Nephron progenitor cell (in vitro differentiated cells): ENCODE results near the gene FAM151B.

Experiments
- DNase-seq: peaks from one replicate; pipeline ENCODE4 v3.0.0; 2021
- H3K27ac Mint-ChIP-seq: 2 replicates; pipeline ENCODE4 v1.8.0; 2021; ENCODE audit warnings: mild to moderate bottlenecking, moderate library complexity, mixed read lengths
- H3K27me3 Mint-ChIP-seq: 2 replicates; pipeline ENCODE4 v1.8.0; 2021; ENCODE audit warnings: mild to moderate bottlenecking, low read depth, mixed read lengths; ENCODE audit not compliant: poor library complexity
- H3K36me3 Mint-ChIP-seq: 2 replicates; pipeline ENCODE4 v1.8.0; 2021; ENCODE audit warnings: low read depth, mixed read lengths
- H3K4me1 Mint-ChIP-seq: 2 replicates; pipeline ENCODE4 v1.8.0; 2021; ENCODE audit warnings: mixed read lengths
- H3K4me3 Mint-ChIP-seq: 2 replicates; pipeline ENCODE4 v1.8.0; 2021; ENCODE audit warnings: mild to moderate bottlenecking, moderate library complexity, mixed read lengths
- H3K9me3 Mint-ChIP-seq: 2 replicates; pipeline ENCODE4 v1.8.0; 2021; ENCODE audit warnings: mild to moderate bottlenecking, moderate library complexity, mixed read lengths
- CTCF ChIP-seq: fragments of 200-600 bp; sonication (generic); IDR thresholded peaks from 2 replicates; pipeline ENCODE4 v1.5.0; 2021; ENCODE audit warnings: antibody characterized with exemption

Gene FAM151B

GRCh38 chr5:80480354-80480753, 7.5 kb upstream of the FAM151B start:
- DNase-seq: no peak
- H3K4me1 Mint-ChIP-seq: no peaks in the 10 kb centered on the region
- no peak for TF ChIP-seq CTCF
- H3K36me3 Mint-ChIP-seq: peaks cover 91% of the 10 kb centered on the region
- no peaks in the 10 kb centered on the region for H3K27me3 Mint-ChIP-seq
- peaks cover 51% of the 10 kb centered on the region for H3K9me3 Mint-ChIP-seq
- no peak overlapping the region for H3K4me3 Mint-ChIP-seq
- peak overlapping the region; percentile 68 for H3K27ac Mint-ChIP-seq

DNA sequence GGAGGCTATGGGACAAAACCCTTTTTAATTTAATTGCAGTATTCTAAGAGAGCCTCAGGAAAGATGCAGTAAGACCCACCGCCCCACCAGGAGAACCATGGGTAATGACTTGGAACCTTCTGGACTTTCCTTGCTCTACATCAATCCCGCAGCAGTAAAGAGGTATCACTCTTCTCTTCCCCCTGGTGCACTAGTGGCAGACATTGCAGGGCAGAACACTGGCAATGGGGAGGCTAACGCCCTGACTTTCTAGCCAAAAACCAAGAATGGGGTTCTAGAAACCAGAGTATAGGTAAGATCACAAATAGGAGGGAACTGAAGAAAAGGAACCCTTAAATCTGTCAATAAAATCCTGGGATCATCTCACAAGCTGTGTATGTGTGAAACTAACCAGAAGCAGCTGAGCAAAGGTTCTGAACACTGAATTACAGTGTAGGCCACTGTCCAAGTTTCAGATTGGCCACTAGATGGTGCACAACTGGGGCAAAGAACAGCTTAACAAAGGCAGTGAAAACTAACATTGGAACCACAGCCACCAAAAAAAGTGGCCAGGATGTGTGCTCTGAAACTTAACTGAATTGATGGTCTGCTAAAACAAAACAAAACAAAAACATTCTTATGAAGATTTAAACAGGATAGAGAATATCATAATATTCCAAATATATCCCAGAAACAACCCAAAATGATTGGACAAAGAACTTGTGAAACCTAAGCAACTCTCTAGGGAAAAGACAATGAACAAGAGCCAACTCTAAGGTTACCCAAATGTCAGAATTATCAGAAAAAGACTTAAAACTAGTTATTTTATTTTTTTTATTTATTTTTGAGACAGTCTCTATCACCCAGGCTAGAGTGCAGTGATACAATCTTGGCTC, 6.6 kb upstream of the FAM151B start:
- H3K9me3 Mint-ChIP-seq: peaks cover 55% of the 10 kb centered on the region
- no peaks in the 10 kb centered on the region for H3K4me1 Mint-ChIP-seq
- H3K36me3 Mint-ChIP-seq: peaks cover 86% of the 10 kb centered on the region
- DNase-seq: no peak
- no peaks in the 10 kb centered on the region for H3K27me3 Mint-ChIP-seq
- H3K4me3 Mint-ChIP-seq: no peak overlapping the region
- H3K27ac Mint-ChIP-seq: no peak overlapping the region
- peak; percentile 38 for TF ChIP-seq CTCF

DNA sequence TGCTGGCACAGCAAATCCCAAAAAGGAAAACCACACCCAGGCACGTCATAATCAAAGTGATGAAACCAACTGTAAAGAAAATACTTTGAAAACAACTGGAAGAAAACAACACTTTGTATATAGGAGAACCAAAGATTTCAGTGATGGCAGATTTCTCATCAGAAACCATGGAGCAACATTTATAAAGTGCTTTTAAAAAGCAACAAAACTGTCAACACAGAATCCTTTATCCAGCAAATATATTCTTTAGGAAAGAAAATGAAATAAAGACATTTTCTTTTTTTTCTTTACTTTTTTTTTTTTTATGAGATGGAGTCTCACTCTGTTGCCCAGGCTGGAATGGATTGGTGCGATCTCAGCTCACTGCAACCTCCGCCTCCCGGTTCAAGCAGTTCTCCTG, 5.3 kb upstream of the FAM151B start:
- H3K27me3 Mint-ChIP-seq: peaks cover 2% of the 10 kb centered on the region
- H3K4me3 Mint-ChIP-seq: no peak overlapping the region
- peaks cover 83% of the 10 kb centered on the region for H3K36me3 Mint-ChIP-seq
- peaks cover 64% of the 10 kb centered on the region for H3K9me3 Mint-ChIP-seq
- TF ChIP-seq CTCF: no peak
- DNase-seq: no peak
- H3K4me1 Mint-ChIP-seq: peaks cover 12% of the 10 kb centered on the region
- no peak overlapping the region for H3K27ac Mint-ChIP-seq

DNA sequence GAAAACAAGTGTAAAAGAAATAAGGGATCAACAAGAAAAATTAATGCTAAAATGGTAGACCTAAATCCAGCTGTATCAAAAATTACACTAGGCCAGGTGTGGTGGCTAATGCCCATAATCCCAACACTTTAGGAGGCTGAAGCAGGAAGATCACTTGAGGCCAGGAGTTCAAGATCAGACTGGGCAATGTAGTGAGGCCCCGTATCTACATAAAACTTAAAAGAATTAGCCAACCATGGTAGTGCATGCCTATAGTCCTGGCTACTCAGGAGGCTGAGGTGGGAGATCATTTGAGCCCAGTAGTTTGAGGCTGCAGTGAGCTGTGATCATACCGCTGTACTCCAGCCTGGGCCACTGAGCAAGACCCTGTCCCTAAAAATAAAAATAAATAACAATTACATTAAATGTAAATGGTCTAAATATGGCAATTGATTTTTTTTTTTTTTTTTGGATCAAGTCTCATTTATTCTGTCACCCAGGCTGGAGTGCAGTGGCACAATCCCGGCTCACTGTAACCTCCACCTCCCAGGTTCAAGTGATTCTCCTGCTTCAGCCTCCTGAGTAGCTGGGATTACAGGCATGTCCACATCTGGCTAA, 4.2 kb upstream of the FAM151B start:
- Mint-ChIP-seq H3K9me3 (peaks cover 64% of the 10 kb centered on the region), H3K27me3 (peaks cover 3% of the 10 kb centered on the region), H3K4me3 (no peak overlapping the region), H3K27ac (no peak overlapping the region), H3K4me1 (peaks cover 21% of the 10 kb centered on the region), H3K36me3 (peaks cover 74% of the 10 kb centered on the region)
- no peak for TF ChIP-seq CTCF
- no peak for DNase-seq

GRCh38 chr5:80487444-80487828, 464 bp upstream of the FAM151B start:
- H3K36me3 Mint-ChIP-seq: peaks cover 37% of the 10 kb centered on the region
- H3K9me3 Mint-ChIP-seq: peaks cover 40% of the 10 kb centered on the region
- H3K27ac Mint-ChIP-seq: no peak overlapping the region
- H3K27me3 Mint-ChIP-seq: peaks cover 7% of the 10 kb centered on the region
- DNase-seq: no peak
- peaks cover 33% of the 10 kb centered on the region for H3K4me1 Mint-ChIP-seq
- no peak for TF ChIP-seq CTCF
- H3K4me3 Mint-ChIP-seq: peak overlapping the region; percentile 91
